ENCODE data around the gene PTAFR.

Gene PTAFR

GRCh38 chr1:28118640-28119307 is 57.7 kb downstream of the PTAFR start:
- DNase-seq (ENCODE audit: low spot score) = no peak

GRCh38 chr1:28115267-28115666 is 61.2 kb downstream of the PTAFR start:
- no peak for DNase-seq (ENCODE audit: low spot score)

GRCh38 chr1:28114844-28115243 is 61.6 kb downstream of the PTAFR start:
- DNase-seq (ENCODE audit: low spot score) = no peak

GRCh38 chr1:28113242-28113572 is 63.3 kb downstream of the PTAFR start:
- DNase-seq (ENCODE audit: low spot score) = no peak

GRCh38 chr1:28112388-28113241 is 63.9 kb downstream of the PTAFR start:
- peak; percentile 24 for DNase-seq (ENCODE audit: low spot score)

- DNase-seq (ENCODE audit: low spot score) = no peak
Measured at GRCh38 chr1:28111157-28111556, 65.3 kb downstream of the PTAFR start.

GRCh38 chr1:28110555-28110954 is 65.9 kb downstream of the PTAFR start:
- no peak for DNase-seq (ENCODE audit: low spot score)

- DNase-seq (ENCODE audit: low spot score) = no peak
Measured at GRCh38 chr1:28109639-28110038, 66.9 kb downstream of the PTAFR start.

GRCh38 chr1:28108001-28108400 is 68.5 kb downstream of the PTAFR start:
- DNase-seq (ENCODE audit: low spot score) = no peak

GRCh38 chr1:28104866-28105467 is 71.5 kb downstream of the PTAFR start:
- DNase-seq (ENCODE audit: low spot score) = no peak

GRCh38 chr1:28102189-28102588 is 74.3 kb downstream of the PTAFR start:
- no peak for DNase-seq (ENCODE audit: low spot score)

- no peak for DNase-seq (ENCODE audit: low spot score)
Measured at GRCh38 chr1:28099050-28099769, 77.3 kb downstream of the PTAFR start.

Data from hematopoietic multipotent progenitor cell treated with erythropoietin and hydrocortisone succinate and interleukin-3 and kit ligand, for 17 days (in vitro differentiated cells).